ENCODE measurements around the gene SLC12A3.

The SLC12A3 gene

GRCh38 chr16:56886826-56887225 is 21.8 kb downstream of the SLC12A3 start:
- H3K4me1 ChIP-seq (ENCODE audit: control insufficient read depth in 2 of 2, insufficient read depth in 2 of 2, low read length in 2 of 2) = no peaks in the 10 kb centered on the region
- no peak overlapping the region for H3K4me3 ChIP-seq (ENCODE audit: low read length in 2 of 2)
- no peak overlapping the region for H3K9ac ChIP-seq (ENCODE audit: low read depth in 1 of 2, low read length in 2 of 2)
- no peaks in the 10 kb centered on the region for H3K36me3 ChIP-seq (ENCODE audit: control insufficient read depth in 2 of 2, insufficient read depth in 2 of 2, low read length in 2 of 2)
- H3K9me3 ChIP-seq (ENCODE audit: control insufficient read depth in 2 of 2, low read length in 2 of 2) = no peaks in the 10 kb centered on the region
- H3K27me3 ChIP-seq (ENCODE audit: control insufficient read depth in 2 of 2, insufficient read depth in 2 of 2, low read length in 2 of 2) = no peaks in the 10 kb centered on the region
- no peak overlapping the region for H3K27ac ChIP-seq (ENCODE audit: low read depth in 2 of 2, low read length in 2 of 2)

GRCh38 chr16:56888806-56889205 is 23.8 kb downstream of the SLC12A3 start:
- Histone ChIP-seq H3K27ac (ENCODE audit: low read depth in 2 of 2, low read length in 2 of 2) (no peak overlapping the region), H3K4me1 (ENCODE audit: control insufficient read depth in 2 of 2, insufficient read depth in 2 of 2, low read length in 2 of 2) (no peaks in the 10 kb centered on the region), H3K4me3 (ENCODE audit: low read length in 2 of 2) (no peak overlapping the region), H3K9ac (ENCODE audit: low read depth in 1 of 2, low read length in 2 of 2) (no peak overlapping the region), H3K9me3 (ENCODE audit: control insufficient read depth in 2 of 2, low read length in 2 of 2) (no peaks in the 10 kb centered on the region), H3K27me3 (ENCODE audit: control insufficient read depth in 2 of 2, insufficient read depth in 2 of 2, low read length in 2 of 2) (no peaks in the 10 kb centered on the region), H3K36me3 (ENCODE audit: control insufficient read depth in 2 of 2, insufficient read depth in 2 of 2, low read length in 2 of 2) (no peaks in the 10 kb centered on the region)

GRCh38 chr16:56889206-56889605 is 24.2 kb downstream of the SLC12A3 start:
- Histone ChIP-seq H3K9ac (ENCODE audit: low read depth in 1 of 2, low read length in 2 of 2) (no peak overlapping the region), H3K27ac (ENCODE audit: low read depth in 2 of 2, low read length in 2 of 2) (no peak overlapping the region), H3K4me1 (ENCODE audit: control insufficient read depth in 2 of 2, insufficient read depth in 2 of 2, low read length in 2 of 2) (no peaks in the 10 kb centered on the region), H3K27me3 (ENCODE audit: control insufficient read depth in 2 of 2, insufficient read depth in 2 of 2, low read length in 2 of 2) (no peaks in the 10 kb centered on the region), H3K4me3 (ENCODE audit: low read length in 2 of 2) (no peak overlapping the region), H3K36me3 (ENCODE audit: control insufficient read depth in 2 of 2, insufficient read depth in 2 of 2, low read length in 2 of 2) (no peaks in the 10 kb centered on the region), H3K9me3 (ENCODE audit: control insufficient read depth in 2 of 2, low read length in 2 of 2) (no peaks in the 10 kb centered on the region)

GRCh38 chr16:56891685-56892084 is 26.7 kb downstream of the SLC12A3 start:
- no peaks in the 10 kb centered on the region for H3K9me3 ChIP-seq (ENCODE audit: control insufficient read depth in 2 of 2, low read length in 2 of 2)
- no peaks in the 10 kb centered on the region for H3K36me3 ChIP-seq (ENCODE audit: control insufficient read depth in 2 of 2, insufficient read depth in 2 of 2, low read length in 2 of 2)
- H3K27ac ChIP-seq (ENCODE audit: low read depth in 2 of 2, low read length in 2 of 2) = no peak overlapping the region
- H3K9ac ChIP-seq (ENCODE audit: low read depth in 1 of 2, low read length in 2 of 2) = no peak overlapping the region
- no peaks in the 10 kb centered on the region for H3K4me1 ChIP-seq (ENCODE audit: control insufficient read depth in 2 of 2, insufficient read depth in 2 of 2, low read length in 2 of 2)
- H3K4me3 ChIP-seq (ENCODE audit: low read length in 2 of 2) = no peak overlapping the region
- H3K27me3 ChIP-seq (ENCODE audit: control insufficient read depth in 2 of 2, insufficient read depth in 2 of 2, low read length in 2 of 2) = no peaks in the 10 kb centered on the region

GRCh38 chr16:56892705-56893104 is 27.7 kb downstream of the SLC12A3 start:
- no peak overlapping the region for H3K9ac ChIP-seq (ENCODE audit: low read depth in 1 of 2, low read length in 2 of 2)
- H3K27ac ChIP-seq (ENCODE audit: low read depth in 2 of 2, low read length in 2 of 2) = no peak overlapping the region
- no peaks in the 10 kb centered on the region for H3K27me3 ChIP-seq (ENCODE audit: control insufficient read depth in 2 of 2, insufficient read depth in 2 of 2, low read length in 2 of 2)
- no peak overlapping the region for H3K4me3 ChIP-seq (ENCODE audit: low read length in 2 of 2)
- no peaks in the 10 kb centered on the region for H3K9me3 ChIP-seq (ENCODE audit: control insufficient read depth in 2 of 2, low read length in 2 of 2)
- H3K36me3 ChIP-seq (ENCODE audit: control insufficient read depth in 2 of 2, insufficient read depth in 2 of 2, low read length in 2 of 2) = no peaks in the 10 kb centered on the region
- no peaks in the 10 kb centered on the region for H3K4me1 ChIP-seq (ENCODE audit: control insufficient read depth in 2 of 2, insufficient read depth in 2 of 2, low read length in 2 of 2)

GRCh38 chr16:56894331-56894917 is 29.4 kb downstream of the SLC12A3 start:
- Histone ChIP-seq H3K4me1 (ENCODE audit: control insufficient read depth in 2 of 2, insufficient read depth in 2 of 2, low read length in 2 of 2) (no peaks in the 10 kb centered on the region), H3K9ac (ENCODE audit: low read depth in 1 of 2, low read length in 2 of 2) (no peak overlapping the region), H3K27me3 (ENCODE audit: control insufficient read depth in 2 of 2, insufficient read depth in 2 of 2, low read length in 2 of 2) (no peaks in the 10 kb centered on the region), H3K27ac (ENCODE audit: low read depth in 2 of 2, low read length in 2 of 2) (no peak overlapping the region), H3K36me3 (ENCODE audit: control insufficient read depth in 2 of 2, insufficient read depth in 2 of 2, low read length in 2 of 2) (no peaks in the 10 kb centered on the region), H3K4me3 (ENCODE audit: low read length in 2 of 2) (no peak overlapping the region), H3K9me3 (ENCODE audit: control insufficient read depth in 2 of 2, low read length in 2 of 2) (no peaks in the 10 kb centered on the region)

GRCh38 chr16:56895813-56896212 is 30.8 kb downstream of the SLC12A3 start:
- Histone ChIP-seq H3K36me3 (ENCODE audit: control insufficient read depth in 2 of 2, insufficient read depth in 2 of 2, low read length in 2 of 2) (no peaks in the 10 kb centered on the region), H3K27ac (ENCODE audit: low read depth in 2 of 2, low read length in 2 of 2) (no peak overlapping the region), H3K9me3 (ENCODE audit: control insufficient read depth in 2 of 2, low read length in 2 of 2) (no peaks in the 10 kb centered on the region), H3K4me3 (ENCODE audit: low read length in 2 of 2) (no peak overlapping the region), H3K27me3 (ENCODE audit: control insufficient read depth in 2 of 2, insufficient read depth in 2 of 2, low read length in 2 of 2) (no peaks in the 10 kb centered on the region), H3K9ac (ENCODE audit: low read depth in 1 of 2, low read length in 2 of 2) (no peak overlapping the region), H3K4me1 (ENCODE audit: control insufficient read depth in 2 of 2, insufficient read depth in 2 of 2, low read length in 2 of 2) (no peaks in the 10 kb centered on the region)

GRCh38 chr16:56896244-56896643 is 31.2 kb downstream of the SLC12A3 start:
- no peaks in the 10 kb centered on the region for H3K36me3 ChIP-seq (ENCODE audit: control insufficient read depth in 2 of 2, insufficient read depth in 2 of 2, low read length in 2 of 2)
- H3K27ac ChIP-seq (ENCODE audit: low read depth in 2 of 2, low read length in 2 of 2) = no peak overlapping the region
- H3K4me1 ChIP-seq (ENCODE audit: control insufficient read depth in 2 of 2, insufficient read depth in 2 of 2, low read length in 2 of 2) = no peaks in the 10 kb centered on the region
- H3K4me3 ChIP-seq (ENCODE audit: low read length in 2 of 2) = no peak overlapping the region
- H3K9me3 ChIP-seq (ENCODE audit: control insufficient read depth in 2 of 2, low read length in 2 of 2) = no peaks in the 10 kb centered on the region
- H3K27me3 ChIP-seq (ENCODE audit: control insufficient read depth in 2 of 2, insufficient read depth in 2 of 2, low read length in 2 of 2) = no peaks in the 10 kb centered on the region
- H3K9ac ChIP-seq (ENCODE audit: low read depth in 1 of 2, low read length in 2 of 2) = no peak overlapping the region

GRCh38 chr16:56897026-56897799 is 32.2 kb downstream of the SLC12A3 start:
- no peaks in the 10 kb centered on the region for H3K4me1 ChIP-seq (ENCODE audit: control insufficient read depth in 2 of 2, insufficient read depth in 2 of 2, low read length in 2 of 2)
- H3K27me3 ChIP-seq (ENCODE audit: control insufficient read depth in 2 of 2, insufficient read depth in 2 of 2, low read length in 2 of 2) = no peaks in the 10 kb centered on the region
- H3K36me3 ChIP-seq (ENCODE audit: control insufficient read depth in 2 of 2, insufficient read depth in 2 of 2, low read length in 2 of 2) = no peaks in the 10 kb centered on the region
- no peak overlapping the region for H3K9ac ChIP-seq (ENCODE audit: low read depth in 1 of 2, low read length in 2 of 2)
- H3K9me3 ChIP-seq (ENCODE audit: control insufficient read depth in 2 of 2, low read length in 2 of 2) = no peaks in the 10 kb centered on the region
- no peak overlapping the region for H3K4me3 ChIP-seq (ENCODE audit: low read length in 2 of 2)
- H3K27ac ChIP-seq (ENCODE audit: low read depth in 2 of 2, low read length in 2 of 2) = no peak overlapping the region

- Histone ChIP-seq H3K36me3 (ENCODE audit: control insufficient read depth in 2 of 2, insufficient read depth in 2 of 2, low read length in 2 of 2) (no peaks in the 10 kb centered on the region), H3K9me3 (ENCODE audit: control insufficient read depth in 2 of 2, low read length in 2 of 2) (no peaks in the 10 kb centered on the region), H3K4me1 (ENCODE audit: control insufficient read depth in 2 of 2, insufficient read depth in 2 of 2, low read length in 2 of 2) (no peaks in the 10 kb centered on the region), H3K27me3 (ENCODE audit: control insufficient read depth in 2 of 2, insufficient read depth in 2 of 2, low read length in 2 of 2) (no peaks in the 10 kb centered on the region), H3K4me3 (ENCODE audit: low read length in 2 of 2) (no peak overlapping the region), H3K9ac (ENCODE audit: low read depth in 1 of 2, low read length in 2 of 2) (no peak overlapping the region), H3K27ac (ENCODE audit: low read depth in 2 of 2, low read length in 2 of 2) (no peak overlapping the region)
Measured at GRCh38 chr16:56898847-56899246, 33.8 kb downstream of the SLC12A3 start.
